GM18511 (cell line): ENCODE data around the gene WWC2.

Experiments used
- ATAC-seq: cut with Tn5 transposase; IDR thresholded peaks from one replicate; pipeline ENCODE4 v1.9.1; 2021; ENCODE audit warnings: mild to moderate bottlenecking, moderate library complexity; ENCODE audit not compliant: unreplicated experiment

Gene WWC2

GRCh38 chr4:183348706-183349659 is 249.9 kb downstream of the WWC2 start:
- no peak for ATAC-seq

GRCh38 chr4:183349673-183350072 is 250.6 kb downstream of the WWC2 start:
- ATAC-seq, result no peak

- ATAC-seq, result no peak
These were observed 251.4 kb downstream of the WWC2 start for GRCh38 chr4:183350317-183351071.

- ATAC-seq, result no peak
These were observed 253.5 kb downstream of the WWC2 start for GRCh38 chr4:183352546-183352945.

- ATAC-seq, result no peak
These were observed 254.5 kb downstream of the WWC2 start for GRCh38 chr4:183353557-183353956.

- no peak for ATAC-seq
These were observed 255.2 kb downstream of the WWC2 start for GRCh38 chr4:183354219-183354618.

- ATAC-seq, result no peak
These were observed 256.3 kb downstream of the WWC2 start for GRCh38 chr4:183355405-183355804.

GRCh38 chr4:183356173-183356830 is 257.2 kb downstream of the WWC2 start:
- no peak for ATAC-seq

- ATAC-seq, result no peak
These were observed 258.0 kb downstream of the WWC2 start for GRCh38 chr4:183356931-183357675.

GRCh38 chr4:183358215-183358755 is 259.2 kb downstream of the WWC2 start:
- no peak for ATAC-seq

GRCh38 chr4:183360161-183360919 is 261.3 kb downstream of the WWC2 start:
- ATAC-seq, result no peak

- no peak for ATAC-seq
These were observed 263.0 kb downstream of the WWC2 start for GRCh38 chr4:183362036-183362435.

- no peak for ATAC-seq
These were observed 264.0 kb downstream of the WWC2 start for GRCh38 chr4:183362916-183363542.

- ATAC-seq, result no peak
These were observed 265.0 kb downstream of the WWC2 start for GRCh38 chr4:183364025-183364424.

GRCh38 chr4:183366206-183366835 is 267.3 kb downstream of the WWC2 start:
- ATAC-seq, result no peak

GRCh38 chr4:183369073-183369472 is 270.0 kb downstream of the WWC2 start:
- ATAC-seq, result no peak
